OCI-LY7 (cell line): ENCODE measurements around the gene THUMPD3. TPM values are rescaled to one million over a fixed set of nuclear protein-coding genes. Genes with fewer than 3 reads are reported as not detected.

ENCODE experiments used
- BruUV-seq: library from RNA; stranded (reverse); fragments of 400-500 nt; replicated peaks from 2 replicates; lab custom pipeline; 2021; lab: Mats Ljungman, UMichigan
- CTCF ChIA-PET: fragments of 300-600 bp; sonication (Branson Sonifier 250); formaldehyde crosslinking; loops from one replicate; lab custom pipeline; 2022; ENCODE audit warnings: antibody characterized with exemption; ENCODE audit not compliant: unreplicated experiment; lab: Charles Lee
- POLR2A ChIA-PET: fragments of 300-600 bp; sonication (Branson Sonifier 250); formaldehyde crosslinking; loops from one replicate; lab custom pipeline; 2022; ENCODE audit warnings: antibody characterized with exemption; lab: Charles Lee
- DNase-seq: peaks from one replicate; pipeline ENCODE4 v3.0.0-alpha.2; 2015; ENCODE audit warnings: low spot score
- H2AFZ ChIP-seq: fragments of 200-600 bp; sonication (generic), shearing (Covaris generic); 2 replicates; pipeline ENCODE4 v1.6.1; 2014; ENCODE audit warnings: mild to moderate bottlenecking, antibody characterized with exemption, low read length, moderate library complexity
- H3K27ac ChIP-seq: fragments of 200-600 bp; sonication (generic); 2 replicates; pipeline ENCODE4 v1.5.1; 2014; ENCODE audit warnings: mixed run types, low read depth, mild to moderate bottlenecking, moderate library complexity, low read length, inconsistent platforms; ENCODE audit not compliant: poor library complexity, severe bottlenecking
- H3K36me3 ChIP-seq: fragments of 200-600 bp; sonication (generic); 2 replicates; pipeline ENCODE4 v1.6.1; 2014; ENCODE audit warnings: mild to moderate bottlenecking, antibody characterized with exemption, low read length, moderate library complexity, mixed read lengths; ENCODE audit not compliant: insufficient read depth
- H3K4me1 ChIP-seq: fragments of 200-600 bp; sonication (generic); 2 replicates; pipeline ENCODE4 v1.5.1; 2014; ENCODE audit warnings: mild to moderate bottlenecking, low read length; ENCODE audit not compliant: insufficient read depth, poor library complexity, severe bottlenecking
- H3K4me2 ChIP-seq: fragments of 200-600 bp; sonication (generic); 2 replicates; pipeline ENCODE4 v1.6.1; 2014; ENCODE audit warnings: mild to moderate bottlenecking, low read length
- H3K4me3 ChIP-seq: fragments of 200-600 bp; sonication (generic); 2 replicates; pipeline ENCODE4 v1.5.1; 2014; ENCODE audit warnings: mild to moderate bottlenecking, low read depth, low read length; ENCODE audit not compliant: poor library complexity, severe bottlenecking
- H3K79me2 ChIP-seq: fragments of 200-600 bp; sonication (generic); 2 replicates; pipeline ENCODE4 v1.6.1; 2016; ENCODE audit warnings: low read depth, mild to moderate bottlenecking, low read length, moderate library complexity, mixed read lengths; ENCODE audit not compliant: insufficient read depth
- H3K9me2 ChIP-seq: fragments of 200-600 bp; sonication (generic); 2 replicates; pipeline ENCODE4 v1.6.1; 2016; ENCODE audit warnings: mild to moderate bottlenecking, low read length, mixed read lengths; ENCODE audit not compliant: insufficient read depth
- H3K9me3 ChIP-seq: fragments of 200-600 bp; sonication (generic); 2 replicates; pipeline ENCODE4 v1.6.1; 2014; ENCODE audit warnings: mild to moderate bottlenecking, mixed run types, low read length, mixed read lengths
- H4K20me1 ChIP-seq: fragments of 200-600 bp; sonication (generic); 2 replicates; pipeline ENCODE4 v1.6.1; 2014; ENCODE audit warnings: mild to moderate bottlenecking, antibody characterized with exemption, low read length, moderate library complexity, mixed read lengths; ENCODE audit not compliant: insufficient read depth
- CTCF ChIP-seq: fragments of 200-600 bp; sonication (generic); conservative IDR thresholded peaks from 2 replicates; pipeline ENCODE4 v1.5.1; 2014; ENCODE audit warnings: mild to moderate bottlenecking, antibody characterized with exemption, low read length, moderate library complexity, mixed read lengths
- EZH2phosphoT487 ChIP-seq: fragments of 200-600 bp; sonication (generic); IDR thresholded peaks from 2 replicates; pipeline ENCODE4 v1.6.1; 2018; ENCODE audit warnings: low read depth, borderline replicate concordance, mild to moderate bottlenecking, mixed run types, antibody characterized with exemption, low read length, moderate library complexity, mixed read lengths
- intact Hi-C: fragments of 100-400 bp; cut with micrococcal nuclease; formaldehyde crosslinking; loops from one replicate; pipeline ENCODE4 v1.10.0; 2022; ENCODE audit not compliant: unreplicated experiment
- total RNA-seq, 2 experiments: library from RNA; depleted of rRNA in 1 of 2; stranded (reverse); fragments of >200 nt in 1 of 2; shearing (Covaris generic) in 1 of 2; gene quantifications; 2 replicates each; pipeline ENCODE4 v1.2.3, GENCODE V29; 2014 to 2022

THUMPD3 gene
- total RNA-seq, 2 experiments from 2014 or later: 12.4 to 58.8 TPM

- peaks cover 77% of the 10 kb centered on the region for H4K20me1 ChIP-seq
- H3K9me3 ChIP-seq: no peaks in the 10 kb centered on the region
- peak overlapping the region; percentile 95 for H3K4me2 ChIP-seq
- no peak for TF ChIP-seq CTCF
- no peak for TF ChIP-seq EZH2phosphoT487
- peaks cover 55% of the 10 kb centered on the region for H3K4me1 ChIP-seq
- peak overlapping the region; percentile 96 for H3K4me3 ChIP-seq
- no TSS peak for BruUV-seq
- ChIA-PET CTCF (interaction anchor here (0.6 kb wide), 1 partner anchor 337 kb away, joined by 3 read pairs; no protein-coding TSS in a partner anchor), POLR2A (interaction anchor here (1.0 to 7.5 kb wide), 9 partner anchors 9 to 592 kb away, joined by 3 to 64 read pairs (median 8); partner anchors contain the start of genes MTMR14 and THUMPD3)
- no peak overlapping the region for H2AFZ ChIP-seq
- H3K27ac ChIP-seq: peak overlapping the region; percentile 87
- no peaks in the 10 kb centered on the region for H3K9me2 ChIP-seq
- intact Hi-C loops: loop anchor here (2.0 to 5.0 kb wide), 4 partner anchors 336 to 536 kb away; partner anchors contain the start of genes ARPC4, BRPF1, CRELD1 and TADA3
- H3K36me3 ChIP-seq: peaks cover 73% of the 10 kb centered on the region
- peaks cover 86% of the 10 kb centered on the region for H3K79me2 ChIP-seq
- peak; percentile 89 for DNase-seq
Observed at GRCh38 chr3:9396301-9396631, 33.4 kb downstream of the THUMPD3 start.

- Histone ChIP-seq H3K79me2 (peaks cover 86% of the 10 kb centered on the region), H3K4me3 (peak overlapping the region; percentile 96), H3K36me3 (peaks cover 68% of the 10 kb centered on the region), H3K4me1 (peaks cover 59% of the 10 kb centered on the region), H3K9me2 (no peaks in the 10 kb centered on the region), H2AFZ (no peak overlapping the region), H4K20me1 (peaks cover 77% of the 10 kb centered on the region), H3K4me2 (peak overlapping the region; percentile 95), H3K9me3 (no peaks in the 10 kb centered on the region), H3K27ac (peak overlapping the region; percentile 87)
- peak; percentile 99 for DNase-seq
- ChIA-PET CTCF (no interaction called here), POLR2A (interaction anchor here (1.0 to 7.5 kb wide), 7 partner anchors 8 to 591 kb away, joined by 3 to 64 read pairs (median 8); partner anchors contain the start of genes MTMR14 and THUMPD3)
- intact Hi-C loops: loop anchor here (1.0 to 5.0 kb wide), 5 partner anchors 33 to 536 kb away; partner anchors contain the start of genes ARPC4, BRPF1, CRELD1 and TADA3
- TF ChIP-seq CTCF (no peak), EZH2phosphoT487 (no peak)
- BruUV-seq: no TSS peak
Observed at GRCh38 chr3:9396632-9397331, 33.9 kb downstream of the THUMPD3 start.
